K562 (cell line): Measurements from ENCODE around the gene ZBTB22. TPM values are rescaled to one million over a fixed set of nuclear protein-coding genes. Genes with fewer than 3 reads are reported as not detected.

Source experiments
- ATAC-seq: fragments of 200-7000 bp; cut with Tn5 transposase; 3 replicates; pipeline ENCODE4 v1.9.1; 2020; ENCODE audit warnings: moderate library complexity
- BruUV-seq: library from RNA; stranded (reverse); fragments of 400-500 nt; replicated peaks from 2 replicates; lab custom pipeline; 2021; lab: Mats Ljungman, UMichigan
- CTCF ChIA-PET: fragments of 300-600 bp; formaldehyde crosslinking; extraction: SDS; loops from one replicate; lab custom pipeline; 2021; ENCODE audit warnings: low intra/inter-chr PET ratio; lab: Yijun Ruan, JAX
- POLR2A ChIA-PET: fragments of 300-600, 350-650 bp; sonication (Branson Sonifier 250); formaldehyde crosslinking; extraction: SDS; loops from one replicate; lab custom pipeline; 2021; ENCODE audit warnings: antibody characterized with exemption, inconsistent platforms; lab: Yijun Ruan, JAX
- DNase-seq, 4 experiments: peaks; one replicate each; pipeline versions ENCODE4 v3.0.0 to v3.0.0-alpha.2; 2011 to 2018; ENCODE audit warnings: low spot score in 3 of 4, mixed read lengths in 3 of 4; ENCODE audit errors: extremely low read depth in 1 of 4
- FAIRE-seq: peaks from 2 replicates; lab custom pipeline; 2011; peaks lifted over from hg19 to GRCh38; lab: Jason Lieb, UNC
- H2AFZ ChIP-seq: 2 replicates; pipeline ENCODE4 v1.6.0; 2011; ENCODE audit warnings: low read depth, low read length, control low read depth, inconsistent platforms
- H3K27ac ChIP-seq: fragments of 200-600 bp; 3 replicates; pipeline ENCODE4 v1.8.0; 2011; ENCODE audit warnings: low read depth, mild to moderate bottlenecking, control low read depth, inconsistent platforms, low read length, moderate library complexity, mixed read lengths; ENCODE audit errors: extremely low read depth
- H3K27me3 ChIP-seq, 2 experiments: fragments of 300-600 bp in 1 of 2; 2 replicates in 1 of 2; 3 replicates in 1 of 2; pipeline versions ENCODE4 v1.6.0 to v1.8.0; 2011; ENCODE audit warnings: inconsistent platforms in 2 of 2, low read length in 2 of 2, mild to moderate bottlenecking in 1 of 2, mixed read lengths in 1 of 2, moderate library complexity in 1 of 2; ENCODE audit not compliant: control insufficient read depth in 2 of 2, insufficient read depth in 2 of 2
- H3K36me3 ChIP-seq: fragments of 300-600 bp; 3 replicates; pipeline ENCODE4 v1.8.0; 2011; ENCODE audit warnings: mild to moderate bottlenecking, low read length, inconsistent platforms; ENCODE audit not compliant: control insufficient read depth, insufficient read depth
- H3K4me1 ChIP-seq, 2 experiments: fragments of 200-600 bp in 1 of 2; replicated peaks in 1 of 2; 2 replicates in 1 of 2; 3 replicates in 1 of 2; pipeline versions ENCODE4 v1.5.1 to v1.8.0; 2011; ENCODE audit warnings: inconsistent platforms in 2 of 2, low read length in 2 of 2, mild to moderate bottlenecking in 1 of 2, mixed read lengths in 1 of 2, moderate library complexity in 1 of 2; ENCODE audit not compliant: control insufficient read depth in 2 of 2, insufficient read depth in 2 of 2
- H3K4me2 ChIP-seq: 2 replicates; pipeline ENCODE4 v1.6.1; 2011; ENCODE audit warnings: low read length, control low read depth, inconsistent platforms, mixed read lengths; ENCODE audit not compliant: insufficient read depth
- H3K4me3 ChIP-seq: fragments of 200-600 bp; sonication (generic), shearing (Covaris generic); 2 replicates; pipeline ENCODE4 v1.5.1; 2016; ENCODE audit warnings: control low read depth, inconsistent platforms
- H3K79me2 ChIP-seq: fragments of 200-600 bp; 3 replicates; pipeline ENCODE4 v1.8.0; 2011; ENCODE audit warnings: low read length, inconsistent platforms; ENCODE audit not compliant: control insufficient read depth, insufficient read depth
- H3K9ac ChIP-seq, 2 experiments: 2 replicates each; pipeline versions ENCODE4 v1.6.0 to v1.6.1; 2011; ENCODE audit warnings: low read depth in 2 of 2, low read length in 2 of 2, control low read depth in 1 of 2, inconsistent platforms in 1 of 2, mild to moderate bottlenecking in 1 of 2, mixed read lengths in 1 of 2; ENCODE audit not compliant: insufficient read depth in 1 of 2
- H3K9me1 ChIP-seq: one replicate; pipeline ENCODE4 v1.6.0; 2011; ENCODE audit warnings: inconsistent platforms, mild to moderate bottlenecking, low read length, moderate library complexity; ENCODE audit not compliant: control insufficient read depth, insufficient read depth
- H3K9me3 ChIP-seq: replicated peaks from 2 replicates; pipeline ENCODE4 v1.5.1; 2011; ENCODE audit warnings: low read depth, low read length, inconsistent platforms; ENCODE audit not compliant: control insufficient read depth, insufficient read depth
- H4K20me1 ChIP-seq: replicated peaks from 2 replicates; pipeline ENCODE4 v1.6.1; 2011; ENCODE audit warnings: low read length, inconsistent platforms, mixed read lengths; ENCODE audit not compliant: control insufficient read depth, insufficient read depth
- ATF2 ChIP-seq: sonication (generic); formaldehyde crosslinking; IDR thresholded peaks from 2 replicates; pipeline ENCODE4 v1.8.1; 2022; ENCODE audit warnings: missing genetic modification reagents
- FOXJ2 ChIP-seq: fragments of 200-800 bp; sonication (Bioruptor generic); IDR thresholded peaks from 2 replicates; pipeline ENCODE4 v1.6.1; 2016; ENCODE audit warnings: missing genetic modification characterization, missing compliant biosample characterization
- ID3 ChIP-seq, 2 experiments: fragments of 250-450 bp in 1 of 2; fragments of 450-650 bp in 1 of 2; sonication (Bioruptor Pico) in 1 of 2; IDR thresholded peaks; 2 replicates each; pipeline versions ENCODE4 v1.6.1 to v1.8.0; 2016 to 2021; ENCODE audit warnings: mild to moderate bottlenecking in 2 of 2, moderate library complexity in 2 of 2, missing compliant biosample characterization in 1 of 2, missing genetic modification characterization in 1 of 2
- KDM1A ChIP-seq, 2 experiments: fragments of 450-650 bp; IDR thresholded peaks; 2 replicates each; pipeline ENCODE4 v1.6.1; 2016; ENCODE audit warnings: mild to moderate bottlenecking in 2 of 2
- NRF1 ChIP-seq, 2 experiments: fragments of 450-650 bp; IDR thresholded peaks in 1 of 2; conservative IDR thresholded peaks in 1 of 2; 2 replicates each; pipeline ENCODE4 v1.6.1; 2014; ENCODE audit warnings: mild to moderate bottlenecking in 2 of 2
- POLR2A ChIP-seq: fragments of 450-650 bp; conservative IDR thresholded peaks from 2 replicates; pipeline ENCODE4 v1.6.1; 2016
- RNF2 ChIP-seq: sonication (generic); IDR thresholded peaks from 2 replicates; pipeline ENCODE4 v1.6.1; 2016
- TFAP4 ChIP-seq: sonication (generic); formaldehyde crosslinking; IDR thresholded peaks from 2 replicates; pipeline ENCODE4 v1.8.0; 2022; ENCODE audit warnings: missing genetic modification reagents, mild to moderate bottlenecking, moderate library complexity, borderline replicate concordance
- ZNF133 ChIP-seq: fragments of 250-450 bp; sonication (Bioruptor Pico); IDR thresholded peaks from 2 replicates; pipeline ENCODE4 v1.4.0; 2020; ENCODE audit warnings: mild to moderate bottlenecking
- ZNF583 ChIP-seq: fragments of 250-450 bp; sonication (Bioruptor Pico); IDR thresholded peaks from 2 replicates; pipeline ENCODE4 v1.4.0; 2020
- ZNF695 ChIP-seq: fragments of 450-650 bp; formaldehyde crosslinking; IDR thresholded peaks from 2 replicates; pipeline ENCODE4 v1.4.0; 2020; ENCODE audit warnings: mild to moderate bottlenecking, moderate library complexity
- WGBS: fragments of 100-300 bp; shearing (Covaris generic); methylation state at CpG from one replicate; pipeline ENCODE4 v1.1.6; 2016; ENCODE audit warnings: low coverage, mixed read lengths; ENCODE audit not compliant: insufficient coverage; ENCODE audit errors: missing lambda C conversion rate; 5-methylcytosine and 5-hydroxymethylcytosine counted together
- in situ Hi-C: fragments of 300-500 bp; cut with MboI; formaldehyde crosslinking; loops from 4 replicates; pipeline ENCODE4 v1.15.0; 2018; ENCODE audit warnings: inconsistent platforms, mixed read lengths
- intact Hi-C: fragments of 100-400 bp; cut with micrococcal nuclease; formaldehyde crosslinking; loops from 2 replicates; pipeline ENCODE4 v1.14.2; 2022
- polyA plus RNA-seq, 8 experiments: library from polyadenylated mRNA; depleted of rRNA in 4 of 8; stranded (reverse) in 5 of 8; unstranded in 3 of 8; fragments of >200 nt; fragmentation: Nextera tagmentation in 2 of 8; fragmentation: Illumina TruSeq in 1 of 8; extraction: Ambion mirVana in 2 of 8; extraction: Trizol in 1 of 8; gene quantifications; 2 replicates each; pipeline versions ENCODE4 v1.2.1 to v1.2.3, GENCODE V29; 2011 to 2014; ENCODE audit warnings: inconsistent platforms in 1 of 8, missing spikeins in 1 of 8
- total RNA-seq, 7 experiments: library from RNA; depleted of rRNA in 6 of 7; stranded (reverse); fragments of >200 nt in 6 of 7; fragmentation: Illumina TruSeq in 2 of 7; extraction: Trizol in 2 of 7; gene quantifications; 2 replicates each; pipeline versions ENCODE4 v1.2.1 to v1.2.3, GENCODE V29; 2011 to 2021; ENCODE audit warnings: low replicate concordance in 1 of 7

ZBTB22 gene
- total and polyA plus RNA-seq, 9 of the 15 experiments (the other 6 are each of a cell fraction or from before 2014, with no cell fraction given) = 0.21 to 11.9 (median 7.1) TPM

- TF ChIP-seq TFAP4 (peak; percentile 8; the same call in 1 of the 2 replicates), KDM1A (IDR thresholded peaks at IDR 0.05) (peak in 1 of 2 experiments; percentile 64; a peak in 1 of 4 replicates)
These were observed 39.8 kb upstream of the ZBTB22 start (continued) for GRCh38 chr6:33357160-33357871.

GRCh38 chr6:33356295-33356694 is 38.8 kb upstream of the ZBTB22 start:
- no peak for ATAC-seq
- intact Hi-C loops (no loop called here), in situ Hi-C loops (no loop called here)
- no peak for FAIRE-seq
- WGBS = 59% methylated on average over 3 of the region's 3 CpGs
- H3K4me1 ChIP-seq = peaks cover 7 to 13% of the 10 kb centered on the region in 2 experiments; a peak in 4 of 5 replicates
- POLR2A ChIA-PET = no interaction called here
- TF ChIP-seq RNF2 = no peak
- no peak for TF ChIP-seq ATF2 (CRISPR knock-in tag)
- TF ChIP-seq NRF1 (conservative IDR thresholded peaks at IDR 0.05 in 1 of 2, IDR thresholded peaks at IDR 0.05 in 1 of 2) = no peak
- TF ChIP-seq ID3 (CRISPR knock-in tag; IDR thresholded peaks at IDR 0.05) = no peak
- no peak for TF ChIP-seq ID3 (tag; IDR thresholded peaks at IDR 0.05)
- no peak for TF ChIP-seq ZNF695 (CRISPR knock-in tag)
- TF ChIP-seq ZNF583 (CRISPR knock-in tag) = no peak
- no peak for TF ChIP-seq FOXJ2 (tag)
- no peak for TF ChIP-seq ZNF133
- no peak for TF ChIP-seq POLR2A
- TF ChIP-seq, all 486 proteins: peak for 0
- no peak overlapping the region for H3K4me3 ChIP-seq
- CTCF ChIA-PET = no interaction called here
- no TSS peak for BruUV-seq
- no peak overlapping the region for H3K9ac ChIP-seq
- no peaks in the 10 kb centered on the region for H3K36me3 ChIP-seq
- no peak overlapping the region for H3K27ac ChIP-seq
- DNase-seq = no peak
- H3K4me2 ChIP-seq = no peak overlapping the region
- H3K9me3 ChIP-seq = no peaks in the 10 kb centered on the region; the same call in 1 of the 2 replicates
- no peaks in the 10 kb centered on the region for H3K27me3 ChIP-seq
- no peaks in the 10 kb centered on the region for H3K9me1 ChIP-seq
- H3K79me2 ChIP-seq = no peaks in the 10 kb centered on the region
- H4K20me1 ChIP-seq = no peaks in the 10 kb centered on the region
- peak overlapping the region; percentile 48 for H2AFZ ChIP-seq
